SK-N-SH treated with all-trans-retinoic acid at 6 μM for 48 hours (cell line): ENCODE measurements around the gene MTPN.

Source experiments
- ARNTL ChIP-seq: fragments of 450-650 bp; formaldehyde crosslinking; IDR thresholded peaks from 2 replicates; pipeline ENCODE4 v1.5.0; 2020; ENCODE audit warnings: low read depth, mild to moderate bottlenecking, moderate library complexity, borderline replicate concordance
- SNAI2 ChIP-seq: fragments of 250-450 bp; sonication (Bioruptor Pico); IDR thresholded peaks from 2 replicates; pipeline ENCODE4 v1.5.0; 2020; ENCODE audit warnings: mild to moderate bottlenecking, moderate library complexity
- TF ChIP-seq, protein P1 (sequence below): fragments of 250-450 bp; sonication (Bioruptor Pico); IDR thresholded peaks from 2 replicates; pipeline ENCODE4 v1.8.0; 2020; ENCODE audit warnings: mild to moderate bottlenecking, moderate library complexity, borderline replicate concordance
- TF ChIP-seq, protein P2 (sequence below): fragments of 250-450 bp; sonication (Bioruptor Pico); IDR thresholded peaks from 2 replicates; pipeline ENCODE4 v1.5.1; 2020; ENCODE audit warnings: low read depth, mild to moderate bottlenecking, moderate library complexity

DNA sequence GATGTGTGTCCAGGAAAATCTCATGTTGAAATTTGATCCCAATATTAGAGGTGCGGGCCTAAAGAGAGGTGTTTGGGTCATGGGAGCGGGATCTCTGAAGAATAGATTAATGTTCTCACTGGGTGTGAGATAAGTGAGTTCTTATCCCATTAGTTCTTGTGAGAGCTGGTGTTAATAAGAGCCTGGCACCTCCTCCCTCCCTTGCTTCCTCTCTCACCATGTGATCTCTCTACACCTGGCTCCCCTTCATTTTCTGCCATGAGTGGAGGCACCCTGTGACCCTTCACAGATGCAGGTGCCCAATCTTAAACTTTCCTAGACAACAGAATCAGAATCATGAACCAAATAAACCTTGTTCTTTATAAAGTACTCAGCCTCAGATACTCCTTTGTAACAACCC lies 19.5 kb downstream of the MTPN start:
- TF ChIP-seq ARNTL (CRISPR knock-in tag), result no peak
- TF ChIP-seq, protein P1, sequence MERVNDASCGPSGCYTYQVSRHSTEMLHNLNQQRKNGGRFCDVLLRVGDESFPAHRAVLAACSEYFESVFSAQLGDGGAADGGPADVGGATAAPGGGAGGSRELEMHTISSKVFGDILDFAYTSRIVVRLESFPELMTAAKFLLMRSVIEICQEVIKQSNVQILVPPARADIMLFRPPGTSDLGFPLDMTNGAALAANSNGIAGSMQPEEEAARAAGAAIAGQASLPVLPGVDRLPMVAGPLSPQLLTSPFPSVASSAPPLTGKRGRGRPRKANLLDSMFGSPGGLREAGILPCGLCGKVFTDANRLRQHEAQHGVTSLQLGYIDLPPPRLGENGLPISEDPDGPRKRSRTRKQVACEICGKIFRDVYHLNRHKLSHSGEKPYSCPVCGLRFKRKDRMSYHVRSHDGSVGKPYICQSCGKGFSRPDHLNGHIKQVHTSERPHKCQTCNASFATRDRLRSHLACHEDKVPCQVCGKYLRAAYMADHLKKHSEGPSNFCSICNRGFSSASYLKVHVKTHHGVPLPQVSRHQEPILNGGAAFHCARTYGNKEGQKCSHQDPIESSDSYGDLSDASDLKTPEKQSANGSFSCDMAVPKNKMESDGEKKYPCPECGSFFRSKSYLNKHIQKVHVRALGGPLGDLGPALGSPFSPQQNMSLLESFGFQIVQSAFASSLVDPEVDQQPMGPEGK (CRISPR knock-in tag), result no peak
- TF ChIP-seq, protein P2, sequence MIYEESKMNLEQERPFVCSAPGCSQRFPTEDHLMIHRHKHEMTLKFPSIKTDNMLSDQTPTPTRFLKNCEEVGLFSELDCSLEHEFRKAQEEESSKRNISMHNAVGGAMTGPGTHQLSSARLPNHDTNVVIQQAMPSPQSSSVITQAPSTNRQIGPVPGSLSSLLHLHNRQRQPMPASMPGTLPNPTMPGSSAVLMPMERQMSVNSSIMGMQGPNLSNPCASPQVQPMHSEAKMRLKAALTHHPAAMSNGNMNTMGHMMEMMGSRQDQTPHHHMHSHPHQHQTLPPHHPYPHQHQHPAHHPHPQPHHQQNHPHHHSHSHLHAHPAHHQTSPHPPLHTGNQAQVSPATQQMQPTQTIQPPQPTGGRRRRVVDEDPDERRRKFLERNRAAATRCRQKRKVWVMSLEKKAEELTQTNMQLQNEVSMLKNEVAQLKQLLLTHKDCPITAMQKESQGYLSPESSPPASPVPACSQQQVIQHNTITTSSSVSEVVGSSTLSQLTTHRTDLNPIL, result no peak
- no peak for TF ChIP-seq SNAI2 (CRISPR knock-in tag)
